Measurements from ENCODE around the gene PLCL1. TPM values are rescaled to one million over a fixed set of nuclear protein-coding genes. Genes with fewer than 3 reads are reported as not detected.

Gene PLCL1
- total RNA-seq, 4 donors from 2014 or later, result 6.6 to 10.0 (median 7.9) TPM

DNA sequence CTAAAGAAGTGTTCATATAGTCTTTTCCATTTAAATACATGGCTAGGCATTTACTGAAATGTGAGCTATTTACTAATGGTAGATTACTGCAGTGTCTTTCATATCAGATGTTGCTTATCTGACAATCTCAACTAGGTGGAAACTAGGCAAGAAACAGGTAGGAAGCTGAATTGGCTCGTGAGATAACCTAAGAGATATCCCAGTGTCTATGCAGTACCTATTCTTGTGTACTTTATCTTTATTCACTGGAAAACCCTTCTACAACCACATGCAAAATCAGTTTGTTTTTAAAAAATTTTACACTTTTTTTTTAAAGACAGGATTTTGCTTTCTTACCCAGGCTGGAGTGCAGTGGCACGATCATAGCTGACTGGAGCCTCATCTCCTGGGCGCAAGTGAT lies 63.8 kb downstream of the PLCL1 start:
- Histone ChIP-seq H3K9me3 (no peaks in the 10 kb centered on the region), H3K27ac (no peak overlapping the region), H3K4me1 (no peaks in the 10 kb centered on the region), H3K27me3 (no peaks in the 10 kb centered on the region), H3K4me3 (no peak overlapping the region), H3K36me3 (no peaks in the 10 kb centered on the region)
- no peak for DNase-seq (ENCODE audit: low spot score in 2 of 2)
- TF ChIP-seq POLR2A (IDR thresholded peaks at IDR 0.05) (no peak), CTCF (IDR thresholded peaks at IDR 0.05) (no peak)
- WGBS, 2 donors, result 94 to 98% methylated on average over 3 of the region's 3 CpGs

GRCh38 chr2:197869041-197869440 lies 64.6 kb downstream of the PLCL1 start:
- Histone ChIP-seq H3K9me3 (no peaks in the 10 kb centered on the region), H3K4me3 (no peak overlapping the region), H3K4me1 (no peaks in the 10 kb centered on the region), H3K36me3 (no peaks in the 10 kb centered on the region), H3K27me3 (no peaks in the 10 kb centered on the region), H3K27ac (no peak overlapping the region)
- 53 to 54% methylated on average over 2 of the region's 2 CpGs for WGBS, 2 donors
- DNase-seq (ENCODE audit: low spot score in 2 of 2), result no peak
- TF ChIP-seq POLR2A (IDR thresholded peaks at IDR 0.05), result no peak
- TF ChIP-seq CTCF (IDR thresholded peaks at IDR 0.05), result no peak
- no peak for TF ChIP-seq EP300 (IDR thresholded peaks at IDR 0.05)

- Histone ChIP-seq H3K27me3 (no peaks in the 10 kb centered on the region), H3K4me3 (no peak overlapping the region), H3K27ac (no peak overlapping the region), H3K9me3 (no peaks in the 10 kb centered on the region), H3K4me1 (no peaks in the 10 kb centered on the region), H3K36me3 (no peaks in the 10 kb centered on the region)
- WGBS, 2 donors, result 67 to 72% methylated on average over 8 of the region's 8 CpGs
- DNase-seq (ENCODE audit: low spot score in 2 of 2), result no peak
- TF ChIP-seq CTCF (IDR thresholded peaks at IDR 0.05) (no peak), EP300 (IDR thresholded peaks at IDR 0.05) (no peak), POLR2A (IDR thresholded peaks at IDR 0.05) (no peak)
Observed at GRCh38 chr2:197869501-197870111, 65.2 kb downstream of the PLCL1 start.

GRCh38 chr2:197870137-197870536 lies 65.7 kb downstream of the PLCL1 start:
- H3K9me3 ChIP-seq, result no peaks in the 10 kb centered on the region
- TF ChIP-seq EP300 (IDR thresholded peaks at IDR 0.05), result no peak
- TF ChIP-seq CTCF (IDR thresholded peaks at IDR 0.05), result no peak
- no peak for TF ChIP-seq POLR2A (IDR thresholded peaks at IDR 0.05)
- 88 to 92% methylated on average over 2 of the region's 2 CpGs for WGBS, 2 donors
- H3K36me3 ChIP-seq, result no peaks in the 10 kb centered on the region
- H3K4me1 ChIP-seq, result no peaks in the 10 kb centered on the region
- H3K27me3 ChIP-seq, result no peaks in the 10 kb centered on the region
- no peak for DNase-seq (ENCODE audit: low spot score in 2 of 2)
- no peak overlapping the region for H3K27ac ChIP-seq
- H3K4me3 ChIP-seq, result no peak overlapping the region

DNA sequence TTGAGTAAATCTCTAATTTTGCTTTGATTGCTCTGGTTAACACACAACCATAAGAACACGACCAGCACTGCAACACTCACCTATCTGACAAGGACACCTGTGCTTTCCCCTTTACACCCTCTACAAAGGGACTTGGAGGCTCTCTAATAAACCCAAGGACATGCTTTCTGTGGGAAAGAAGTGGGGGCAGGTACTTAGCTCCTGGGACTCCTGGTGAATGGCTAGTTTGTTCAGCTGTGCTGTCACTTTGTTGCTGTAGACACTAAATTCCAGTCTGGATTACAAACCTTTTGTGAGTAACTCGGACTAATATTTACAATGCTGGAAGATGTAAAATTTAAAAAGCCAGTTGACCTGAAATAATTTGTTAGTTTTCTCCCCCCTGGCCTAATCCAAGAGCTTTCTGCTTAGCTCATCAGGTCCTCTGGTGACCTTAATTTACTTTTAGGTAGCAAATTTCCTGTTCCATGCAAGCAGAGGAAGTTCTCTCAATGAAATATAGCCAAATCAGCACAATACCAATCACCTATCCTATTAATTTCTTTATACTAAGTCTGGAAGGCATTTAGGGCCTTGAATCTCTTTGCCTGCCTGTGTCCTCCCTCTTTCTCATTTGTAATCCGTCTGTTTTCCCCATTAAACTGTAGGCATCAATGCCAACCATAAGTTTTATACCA lies 67.5 kb downstream of the PLCL1 start:
- no peak for TF ChIP-seq POLR2A (IDR thresholded peaks at IDR 0.05)
- TF ChIP-seq CTCF (IDR thresholded peaks at IDR 0.05), result no peak
- TF ChIP-seq EP300 (IDR thresholded peaks at IDR 0.05), result no peak
- Histone ChIP-seq H3K27me3 (no peaks in the 10 kb centered on the region), H3K36me3 (no peaks in the 10 kb centered on the region), H3K4me1 (no peaks in the 10 kb centered on the region), H3K9me3 (no peaks in the 10 kb centered on the region), H3K27ac (no peak overlapping the region), H3K4me3 (no peak overlapping the region)
- no peak for DNase-seq (ENCODE audit: low spot score in 2 of 2)
- 74 to 76% methylated on average over 3 of the region's 3 CpGs for WGBS, 2 donors
